RPMI8226 (cell line): Measurements from ENCODE around the gene KAZN.

ENCODE experiments used
- DNase-seq: peaks from one replicate; pipeline ENCODE4 v3.0.0-alpha.2; 2015

Gene KAZN

GRCh38 chr1:15153842-15154479, 555.5 kb downstream of the KAZN start:
- DNase-seq = peak; percentile 80

GRCh38 chr1:15154480-15155036, 556.1 kb downstream of the KAZN start:
- peak; percentile 46 for DNase-seq

- DNase-seq = no peak
Observed at GRCh38 chr1:15155191-15155590, 556.7 kb downstream of the KAZN start.

- peak; percentile 61 for DNase-seq
Observed at GRCh38 chr1:15155888-15156741, 557.6 kb downstream of the KAZN start.

- DNase-seq = no peak
Observed at GRCh38 chr1:15156807-15157380, 558.4 kb downstream of the KAZN start.

DNA sequence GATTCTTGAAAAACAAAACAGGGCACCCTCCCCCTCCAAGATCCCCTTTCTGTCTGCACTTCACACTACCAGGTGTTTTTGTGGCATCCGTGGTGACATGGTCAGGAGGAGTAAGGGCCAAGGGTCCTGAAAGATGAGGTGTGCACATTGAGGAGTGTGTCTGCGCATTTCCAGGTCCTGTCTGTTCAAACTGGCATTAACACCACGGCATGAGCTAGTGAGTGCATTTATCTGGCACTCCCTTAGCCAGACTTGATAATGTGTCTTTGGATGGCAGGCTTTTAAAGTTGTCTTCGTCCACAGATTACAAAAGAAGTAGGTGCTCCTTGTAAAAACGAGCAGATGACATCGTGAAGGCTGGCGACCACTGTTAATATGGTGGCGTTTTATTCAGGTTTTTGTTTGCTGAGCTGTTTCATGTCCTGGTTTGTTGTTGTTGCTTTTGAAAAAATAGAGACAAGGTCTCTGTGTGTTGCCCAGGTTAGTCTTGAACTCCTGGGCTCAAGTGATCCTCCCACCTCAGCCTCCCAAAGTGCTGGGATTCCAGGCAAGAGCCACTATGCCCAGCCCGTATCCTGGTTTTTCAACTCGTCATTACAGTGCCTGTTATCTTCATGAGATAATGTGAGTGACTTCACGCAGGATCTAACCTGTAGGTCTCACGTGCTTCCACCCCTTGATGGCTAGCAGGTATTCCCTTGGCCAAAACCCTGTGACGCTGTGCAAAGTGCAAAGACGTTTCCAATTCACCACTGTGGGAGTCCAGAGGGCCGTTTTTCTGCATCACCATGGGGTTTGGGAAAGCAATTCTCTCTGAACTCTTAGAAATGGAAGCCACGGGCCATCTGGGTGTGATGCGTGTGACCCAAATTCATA, 559.3 kb downstream of the KAZN start:
- DNase-seq = no peak

GRCh38 chr1:15158506-15159165, 560.2 kb downstream of the KAZN start:
- DNase-seq = no peak

DNA sequence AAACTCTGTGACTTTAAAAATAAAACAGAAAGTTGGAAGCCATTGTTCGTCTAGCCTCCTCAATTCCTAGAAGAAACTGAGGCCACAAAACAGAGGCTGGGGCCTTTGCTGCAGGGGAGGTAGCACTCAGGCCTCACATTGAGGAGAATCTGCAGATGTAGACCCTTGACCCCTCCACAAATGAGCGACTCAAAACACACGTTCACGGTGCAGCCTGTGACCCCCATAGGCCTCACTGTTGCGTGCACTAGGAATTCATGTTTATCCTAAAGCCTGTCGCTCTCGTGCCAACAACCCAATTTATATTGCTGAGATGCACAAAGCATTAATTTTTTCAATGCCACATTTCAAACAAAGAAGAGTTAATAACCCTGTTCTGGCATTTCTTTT, 560.7 kb downstream of the KAZN start:
- DNase-seq = no peak

- no peak for DNase-seq
Observed at GRCh38 chr1:15160626-15161025, 562.1 kb downstream of the KAZN start.

- no peak for DNase-seq
Observed at GRCh38 chr1:15167386-15167785, 568.9 kb downstream of the KAZN start.
